Esophagus squamous epithelium (tissue), 5 donors: ENCODE data around the gene ARVCF. TPM values are rescaled to one million over a fixed set of nuclear protein-coding genes. Genes with fewer than 3 reads are reported as not detected.

Source experiments
- DNase-seq: peaks from one replicate; lab custom pipeline; 2025; lab: John Stamatoyannopoulos, UW
- H3K27ac ChIP-seq, 4 donors: fragments of 200-600 bp; sonication (generic); one replicate each; pipeline ENCODE4 v1.5.1; 2016 to 2019; ENCODE audit warnings: mild to moderate bottlenecking in 1 of 4
- H3K27me3 ChIP-seq, 4 donors: fragments of 200-600 bp; sonication (generic); 1 replicate in 3 of 4; 2 replicates in 1 of 4; pipeline versions ENCODE4 v1.5.1 to v1.6.0; 2017 to 2021; ENCODE audit warnings: antibody characterized with exemption in 1 of 4
- H3K36me3 ChIP-seq, 3 donors: fragments of 200-600 bp; sonication (generic); one replicate each; pipeline ENCODE4 v1.5.1; 2016 to 2019
- H3K4me1 ChIP-seq, 3 donors: fragments of 200-600 bp; sonication (generic); one replicate each; pipeline ENCODE4 v1.5.1; 2017 to 2019
- H3K4me3 ChIP-seq, 4 donors: fragments of 200-600 bp; sonication (generic); 1 replicate in 3 of 4; 2 replicates in 1 of 4; pipeline ENCODE4 v1.5.1; 2016 to 2019; ENCODE audit warnings: mild to moderate bottlenecking in 2 of 4, moderate library complexity in 1 of 4
- H3K9me3 ChIP-seq, 3 donors: fragments of 200-600 bp; sonication (generic); one replicate each; pipeline ENCODE4 v1.5.1; 2016 to 2019
- CTCF ChIP-seq, 6 experiments: fragments of 450-650 bp in 4 of 6; fragments of 200-600 bp in 2 of 6; sonication (generic) in 2 of 6; IDR thresholded peaks; one replicate each; pipeline ENCODE4 v1.5.1; 2016 to 2019; ENCODE audit warnings: antibody characterized with exemption in 6 of 6, mild to moderate bottlenecking in 4 of 6, moderate library complexity in 4 of 6
- POLR2A ChIP-seq, 4 donors: fragments of 450-650 bp; IDR thresholded peaks; one replicate each; pipeline ENCODE4 v1.6.1; 2017; ENCODE audit warnings: antibody characterized with exemption in 4 of 4, mild to moderate bottlenecking in 4 of 4, moderate library complexity in 3 of 4
- WGBS, 2 donors: methylation state at CpG; one replicate each; pipeline ENCODE4 v1.1.5; 2018; 5-methylcytosine and 5-hydroxymethylcytosine counted together
- intact Hi-C: fragments of 100-400 bp; cut with DNase I; formaldehyde crosslinking; loops from one replicate; pipeline ENCODE4 v1.15.0; 2022
- total RNA-seq, 4 donors: library from RNA; depleted of rRNA; stranded (reverse); fragments of >200 nt; gene quantifications; one replicate each; pipeline ENCODE4 v1.1.0, GENCODE V29; 2016
- donor health status: DM: yes; HTN: yes; CAD: no.

Gene ARVCF
- total RNA-seq, 4 donors from 2014 or later: 3.1 to 10.9 (median 7.1) TPM

GRCh38 chr22:19986011-19986409 lies 30.6 kb downstream of the ARVCF start:
- H3K27me3 ChIP-seq: no peaks in the 10 kb centered on the region
- 22 to 29% methylated on average over 1 of the region's 2 CpGs for WGBS, 2 donors
- H3K27ac ChIP-seq: peak overlapping the region in 3 of 4 donors; percentile 74 to 91 (median 87)
- intact Hi-C loops: no loop called here
- TF ChIP-seq CTCF (IDR thresholded peaks at IDR 0.05) (no peak), POLR2A (IDR thresholded peaks at IDR 0.05) (no peak)
- no peaks in the 10 kb centered on the region for H3K9me3 ChIP-seq
- H3K4me3 ChIP-seq: peak overlapping the region; percentile 51 to 84 (median 70)
- H3K4me1 ChIP-seq: peaks cover 28 to 60% (median 35%) of the 10 kb centered on the region in 3 donors
- no peak for DNase-seq
- peaks cover 0 to 8% (median 0%) of the 10 kb centered on the region in 3 donors for H3K36me3 ChIP-seq

GRCh38 chr22:19984851-19985811 lies 31.5 kb downstream of the ARVCF start:
- H3K27me3 ChIP-seq: no peaks in the 10 kb centered on the region
- peaks cover 28 to 58% (median 35%) of the 10 kb centered on the region in 3 donors for H3K4me1 ChIP-seq
- no peak overlapping the region for H3K4me3 ChIP-seq
- TF ChIP-seq CTCF (IDR thresholded peaks at IDR 0.05) (no peak), POLR2A (IDR thresholded peaks at IDR 0.05) (no peak)
- no peak overlapping the region for H3K27ac ChIP-seq
- peaks cover 0 to 17% (median 0%) of the 10 kb centered on the region in 3 donors for H3K36me3 ChIP-seq
- WGBS, 2 donors: 69 to 72% methylated on average over 3 to 7 of the region's 11 CpGs
- intact Hi-C loops: no loop called here
- no peak for DNase-seq
- H3K9me3 ChIP-seq: no peaks in the 10 kb centered on the region

GRCh38 chr22:19984201-19984753 lies 32.3 kb downstream of the ARVCF start:
- no peak overlapping the region for H3K4me3 ChIP-seq
- peak overlapping the region in 3 of 4 donors; percentile 17 to 46 (median 18) for H3K27ac ChIP-seq
- peaks cover 0 to 26% (median 0%) of the 10 kb centered on the region in 3 donors for H3K36me3 ChIP-seq
- peaks cover 28 to 58% (median 35%) of the 10 kb centered on the region in 3 donors for H3K4me1 ChIP-seq
- no peak for DNase-seq
- TF ChIP-seq CTCF (IDR thresholded peaks at IDR 0.05) (no peak), POLR2A (IDR thresholded peaks at IDR 0.05) (no peak)
- H3K27me3 ChIP-seq: no peaks in the 10 kb centered on the region
- 45% methylated on average over 5 to 11 of the region's 19 CpGs for WGBS, 2 donors
- H3K9me3 ChIP-seq: no peaks in the 10 kb centered on the region
- intact Hi-C loops: no loop called here

GRCh38 chr22:19983741-19984140 lies 32.9 kb downstream of the ARVCF start:
- H3K9me3 ChIP-seq: no peaks in the 10 kb centered on the region
- peak overlapping the region in 3 of 4 donors; percentile 17 to 46 (median 18) for H3K27ac ChIP-seq
- WGBS, 2 donors: 35 to 63% methylated on average over 4 to 5 of the region's 5 CpGs
- intact Hi-C loops: no loop called here
- no peak for DNase-seq
- no peak overlapping the region for H3K4me3 ChIP-seq
- TF ChIP-seq CTCF (IDR thresholded peaks at IDR 0.05): no peak
- TF ChIP-seq POLR2A (IDR thresholded peaks at IDR 0.05): no peak
- H3K4me1 ChIP-seq: peaks cover 28 to 58% (median 35%) of the 10 kb centered on the region in 3 donors
- H3K36me3 ChIP-seq: peaks cover 0 to 31% (median 0%) of the 10 kb centered on the region in 3 donors
- H3K27me3 ChIP-seq: no peaks in the 10 kb centered on the region
